ENCODE results near the gene AOPEP.

AOPEP gene

DNA sequence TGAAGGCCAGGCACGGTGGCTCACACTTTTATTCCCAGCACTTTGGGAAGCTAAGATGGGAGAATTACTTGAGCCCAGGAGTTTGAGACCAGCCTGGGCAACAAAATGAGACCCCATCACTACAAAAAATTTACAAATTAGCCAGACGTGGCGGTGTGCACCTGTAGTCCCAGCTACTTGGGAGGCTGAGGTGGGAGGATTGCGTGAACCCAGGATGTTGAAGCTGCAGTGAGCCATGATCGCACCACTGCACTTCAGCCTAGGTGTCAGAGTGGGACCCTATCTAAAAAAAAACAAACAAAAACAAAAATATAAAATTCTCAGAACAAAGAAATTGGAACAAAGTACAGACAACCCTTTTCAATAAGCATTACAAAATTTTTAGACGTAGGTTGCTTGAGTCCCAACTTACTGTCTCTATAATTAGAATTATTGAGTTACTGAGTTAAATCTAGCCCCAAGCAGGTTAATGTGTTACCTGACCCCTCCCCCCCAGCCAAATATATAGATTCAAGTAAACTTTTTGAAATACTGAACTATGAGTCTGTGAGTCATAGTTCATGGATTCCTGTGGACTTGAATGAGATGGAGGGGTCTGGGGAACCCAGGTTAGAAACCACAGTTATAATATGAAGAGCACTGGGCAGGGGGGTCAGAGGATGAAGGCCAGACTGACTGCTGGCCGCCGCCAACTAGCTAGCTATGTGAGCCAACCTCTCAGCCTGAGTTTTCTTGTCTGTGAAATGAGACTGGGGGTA, 173.1 kb downstream of the AOPEP start:
- DNase-seq (ENCODE audit: low spot score): no peak

DNA sequence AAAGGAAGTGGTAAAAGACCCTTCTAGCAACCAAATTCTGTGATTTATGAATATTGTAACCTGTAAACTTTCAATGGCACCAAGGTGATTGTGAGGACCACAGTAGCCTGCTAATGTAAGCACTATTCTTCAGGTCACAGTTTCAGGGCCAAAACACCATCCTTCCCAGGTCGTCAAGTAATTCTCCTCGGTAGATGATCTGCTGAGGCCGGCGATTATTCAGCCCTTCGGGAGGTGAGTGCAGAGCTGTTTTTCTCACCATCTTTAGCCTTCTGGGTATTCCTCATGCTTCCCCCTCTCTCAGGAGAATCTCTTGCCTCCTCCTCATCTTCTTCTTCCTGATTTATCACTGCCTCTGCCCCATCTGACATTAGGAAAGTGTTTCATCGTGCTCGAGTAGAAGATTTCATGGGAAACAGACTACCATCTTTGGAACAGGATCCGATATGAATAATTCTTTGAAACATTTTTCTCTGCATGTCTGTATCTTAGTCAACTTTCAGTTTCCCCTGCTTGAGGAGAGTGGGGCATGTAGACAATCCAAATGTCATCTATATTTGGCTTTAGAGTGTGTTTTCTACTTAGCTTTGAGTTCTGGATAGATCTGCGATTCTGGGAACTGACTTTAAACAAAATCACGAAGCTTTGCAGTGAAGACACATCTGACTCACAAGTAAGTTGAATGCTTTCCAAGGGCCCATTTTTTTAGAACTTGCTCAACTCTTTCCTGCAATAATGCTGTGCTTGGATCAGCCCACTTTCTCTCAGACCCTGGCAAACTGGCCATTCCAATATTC, 173.9 kb downstream of the AOPEP start:
- no peak for DNase-seq (ENCODE audit: low spot score)

DNA sequence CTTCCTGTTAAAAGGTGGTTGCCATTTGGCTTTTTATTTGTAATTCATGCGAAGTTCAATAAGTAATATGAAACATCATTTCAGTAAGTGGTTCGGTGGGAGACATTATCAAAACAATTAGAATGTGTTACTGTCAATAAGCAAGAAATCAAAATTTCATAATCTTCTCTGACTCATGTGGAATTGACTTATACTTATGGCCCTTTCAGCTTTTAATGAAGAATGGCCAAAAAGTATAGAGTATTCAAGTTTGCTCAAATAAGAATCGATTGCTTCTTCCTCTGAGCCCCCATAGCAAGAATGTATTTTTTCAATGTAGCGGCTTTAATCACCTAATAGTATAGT, 174.5 kb downstream of the AOPEP start:
- DNase-seq (ENCODE audit: low spot score): no peak

DNA sequence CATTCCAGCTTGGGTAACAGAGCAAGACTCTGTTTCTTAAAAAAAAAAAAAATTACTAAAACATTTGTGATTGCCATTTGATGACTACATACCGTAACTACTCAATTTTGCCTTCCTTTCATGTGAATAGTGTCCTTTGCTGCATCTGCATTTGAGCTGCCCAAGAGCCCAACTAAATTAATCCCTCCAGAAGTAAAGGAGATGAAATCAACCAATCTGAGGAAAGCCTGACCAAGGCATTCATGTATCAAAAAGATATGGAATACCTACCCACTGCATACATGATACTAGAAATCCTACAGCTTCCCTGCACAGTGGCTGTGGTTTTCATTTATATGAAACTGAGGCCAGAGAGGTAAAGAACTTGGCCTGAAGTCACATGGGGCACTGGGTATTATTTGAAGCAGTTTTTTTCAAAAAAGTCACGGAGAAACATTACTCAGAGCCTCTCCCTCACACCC, 177.5 kb downstream of the AOPEP start:
- no peak for DNase-seq (ENCODE audit: low spot score)

DNA sequence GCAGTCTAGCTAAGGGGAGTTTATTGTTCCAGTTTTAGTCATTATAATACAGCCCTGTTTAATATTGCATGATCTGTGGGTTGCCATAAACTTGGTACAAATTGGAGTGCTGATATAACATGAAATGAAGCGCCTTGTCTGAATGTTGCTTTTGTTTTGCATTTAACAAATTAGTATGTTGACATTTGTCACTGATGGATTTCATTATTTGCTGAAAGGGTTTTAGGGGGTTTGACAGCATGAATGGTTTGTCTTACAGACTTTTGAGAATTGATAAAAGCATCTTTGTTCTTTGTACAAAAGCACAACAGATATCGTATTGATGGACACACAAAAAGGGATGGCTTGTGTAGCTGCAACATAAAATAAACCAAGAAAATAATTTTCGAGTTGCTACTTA, 178.3 kb downstream of the AOPEP start:
- DNase-seq (ENCODE audit: low spot score): no peak

DNA sequence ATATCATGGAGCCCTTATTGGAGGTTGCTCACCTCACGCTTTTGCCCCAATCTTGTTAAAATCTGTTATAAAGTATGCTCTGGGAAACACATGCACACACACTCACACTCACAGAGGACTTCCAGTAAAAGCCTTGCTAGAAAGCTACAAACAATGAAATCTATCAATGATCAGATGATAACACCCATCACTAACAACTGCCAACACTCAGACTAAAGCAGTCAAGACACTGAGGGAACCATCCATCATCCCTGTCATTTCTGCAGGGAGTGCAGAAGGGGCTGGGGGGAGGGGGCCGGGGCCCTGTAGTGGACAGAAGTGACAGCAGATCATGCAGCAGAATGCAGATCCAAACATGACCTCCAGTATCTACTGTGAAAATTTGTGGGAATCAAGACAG, 179.1 kb downstream of the AOPEP start:
- no peak for DNase-seq (ENCODE audit: low spot score)

DNA sequence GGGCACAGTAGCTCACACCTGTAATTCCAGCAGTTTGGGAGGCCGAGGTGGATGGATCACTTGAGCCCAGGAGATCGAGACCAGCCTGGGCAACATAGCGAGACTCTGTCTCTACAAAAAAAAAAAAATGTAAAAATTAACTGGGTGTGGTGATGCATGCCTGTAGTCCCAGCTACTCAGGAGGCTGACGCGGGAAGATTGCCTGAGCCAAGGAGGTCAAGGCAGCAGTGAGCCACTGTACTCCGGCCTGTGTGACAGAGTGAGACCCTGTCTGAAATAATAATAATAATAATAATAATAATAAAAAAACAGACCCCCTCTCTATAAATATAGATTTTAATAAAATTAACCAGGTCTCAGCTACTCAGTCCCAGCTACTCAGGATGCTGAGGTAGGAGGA, 179.7 kb downstream of the AOPEP start:
- no peak for DNase-seq (ENCODE audit: low spot score)

DNA sequence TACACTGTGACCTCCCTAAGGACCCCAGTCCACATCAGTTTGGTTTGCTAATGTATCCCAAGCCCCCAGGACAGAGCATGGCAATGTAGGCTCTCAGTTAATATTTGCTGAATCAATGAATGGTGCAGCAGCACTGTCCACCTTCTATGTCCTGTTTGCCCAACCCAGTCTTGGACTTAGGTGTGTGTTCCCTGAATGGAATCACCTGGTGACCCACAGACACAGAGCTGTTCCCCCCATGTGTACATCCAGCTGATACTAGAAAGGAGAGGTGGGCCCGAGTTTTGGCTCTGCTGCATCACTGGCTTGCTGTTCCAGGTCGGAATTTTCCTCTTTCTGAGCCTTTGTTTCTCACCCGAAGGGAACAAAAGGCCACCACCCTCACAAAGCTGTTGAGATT, 180.2 kb downstream of the AOPEP start:
- no peak for DNase-seq (ENCODE audit: low spot score)

DNA sequence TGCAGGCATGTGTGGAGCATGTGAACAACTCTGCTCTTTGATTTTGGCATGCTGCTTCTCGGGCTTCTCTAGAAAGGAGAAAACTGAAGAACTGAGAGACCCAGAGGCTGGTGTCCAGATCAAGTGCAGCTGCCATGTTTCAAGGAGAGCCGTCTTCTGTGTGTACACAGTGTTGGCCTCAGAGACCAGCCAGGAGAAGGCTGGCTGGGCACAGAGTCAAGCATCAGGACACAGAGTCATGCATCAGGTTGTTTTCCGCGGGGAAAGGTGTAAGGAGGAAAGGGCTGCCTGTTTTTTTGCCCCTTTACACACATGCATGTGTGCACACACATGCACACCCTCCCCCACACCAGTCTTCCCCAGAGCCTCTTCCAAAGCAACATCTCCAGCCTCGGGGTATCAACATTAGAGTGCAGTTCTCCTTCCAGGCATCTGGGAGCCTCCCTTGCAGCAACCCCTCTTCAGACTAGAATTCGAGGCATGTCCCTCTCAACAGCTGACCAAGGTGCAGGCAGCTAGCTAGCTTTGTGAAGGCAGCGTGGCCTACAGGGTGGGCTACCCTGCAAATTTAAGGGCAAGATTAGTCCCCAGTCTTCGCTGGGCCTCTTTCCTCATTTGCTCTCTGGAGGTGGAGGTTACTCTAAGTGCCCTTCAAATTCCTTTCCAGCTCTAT, 180.9 kb downstream of the AOPEP start:
- DNase-seq (ENCODE audit: low spot score): no peak

DNA sequence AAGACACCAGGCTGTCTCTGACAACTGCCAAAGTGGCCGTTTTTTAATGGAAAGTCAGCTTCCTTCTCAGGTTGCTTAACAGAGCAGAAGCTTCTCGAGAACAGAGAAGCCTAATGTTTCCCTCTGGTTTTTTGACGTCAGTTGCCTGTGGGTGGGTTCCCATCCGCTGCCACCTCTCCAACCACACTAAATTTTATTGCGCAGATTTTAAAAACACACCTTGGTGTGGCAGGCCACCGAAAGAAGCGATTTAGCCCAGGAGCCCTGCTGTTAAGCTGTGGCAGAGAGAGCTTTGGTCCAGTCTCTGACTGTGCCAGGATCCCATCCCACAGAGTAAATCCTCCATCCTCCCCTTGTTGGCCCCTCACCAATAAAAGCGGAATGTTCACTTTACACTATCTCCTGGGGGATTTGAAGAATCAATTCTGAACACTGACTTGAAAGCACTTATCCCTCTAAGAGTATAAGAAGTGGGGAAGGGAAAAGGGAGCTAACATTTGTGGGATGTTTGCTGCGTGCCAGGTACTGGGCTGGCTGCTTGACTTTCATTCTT, 181.6 kb downstream of the AOPEP start:
- no peak for DNase-seq (ENCODE audit: low spot score)

DNA sequence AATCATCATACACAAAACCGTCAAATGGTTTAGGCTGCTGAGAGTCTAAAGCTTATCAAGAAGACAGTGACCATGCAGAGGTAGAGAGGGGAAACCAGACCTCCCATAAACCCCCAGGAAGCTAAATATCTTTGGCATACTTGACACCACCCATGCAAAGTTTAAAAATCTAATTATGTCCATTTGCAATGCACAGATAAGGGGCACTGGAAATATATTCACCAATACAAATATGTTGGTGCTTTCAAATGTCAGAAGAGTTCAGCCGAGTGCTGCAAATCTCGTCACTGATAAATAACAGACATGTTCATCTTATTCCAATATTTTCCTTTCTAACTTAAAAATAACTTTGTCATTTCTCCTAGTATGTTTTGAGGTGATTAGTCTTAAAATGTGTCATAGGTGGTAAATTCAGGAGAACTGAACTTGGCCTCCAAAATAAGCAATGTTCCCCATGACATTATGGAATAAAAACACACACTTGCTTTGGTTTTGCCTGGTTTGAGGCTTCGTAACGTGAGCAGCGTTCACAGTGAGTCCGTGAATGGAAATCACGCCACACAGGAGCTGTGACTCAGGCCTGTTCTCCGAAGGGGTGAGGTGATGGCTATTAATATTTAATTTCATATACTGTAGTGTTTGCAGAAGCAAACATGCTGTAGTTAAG, 182.2 kb downstream of the AOPEP start:
- no peak for DNase-seq (ENCODE audit: low spot score)

DNA sequence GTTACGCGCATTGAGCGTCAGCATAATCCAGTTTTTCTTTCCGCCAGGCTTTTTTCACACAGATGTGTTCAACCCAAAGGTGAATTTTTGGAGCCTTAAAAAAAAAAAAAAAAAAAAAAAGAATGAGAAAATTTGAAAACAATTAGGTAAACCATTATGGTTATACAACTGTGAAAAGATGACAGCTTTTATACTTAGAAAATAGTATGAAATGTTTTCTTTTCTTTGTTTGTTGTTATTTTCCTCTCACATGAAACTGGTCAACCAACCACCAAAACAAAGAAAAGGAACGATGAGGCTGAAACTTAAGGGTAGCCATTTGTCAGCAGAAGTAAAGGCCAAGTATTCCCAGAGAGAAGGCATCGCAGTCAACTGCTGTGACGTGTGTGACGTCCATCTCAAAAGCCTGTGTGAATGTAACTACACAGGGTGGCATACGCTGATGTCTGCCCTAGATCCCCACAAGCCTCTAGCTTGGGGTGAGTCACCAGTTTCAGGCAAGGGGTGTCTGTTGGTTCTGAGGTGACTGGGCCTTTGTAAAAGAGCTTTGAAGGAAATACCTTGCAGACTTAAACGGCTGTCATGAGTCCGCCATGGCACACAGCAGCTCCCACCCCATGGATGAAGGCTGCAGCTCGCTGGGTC, 182.9 kb downstream of the AOPEP start:
- DNase-seq (ENCODE audit: low spot score): no peak

DNA sequence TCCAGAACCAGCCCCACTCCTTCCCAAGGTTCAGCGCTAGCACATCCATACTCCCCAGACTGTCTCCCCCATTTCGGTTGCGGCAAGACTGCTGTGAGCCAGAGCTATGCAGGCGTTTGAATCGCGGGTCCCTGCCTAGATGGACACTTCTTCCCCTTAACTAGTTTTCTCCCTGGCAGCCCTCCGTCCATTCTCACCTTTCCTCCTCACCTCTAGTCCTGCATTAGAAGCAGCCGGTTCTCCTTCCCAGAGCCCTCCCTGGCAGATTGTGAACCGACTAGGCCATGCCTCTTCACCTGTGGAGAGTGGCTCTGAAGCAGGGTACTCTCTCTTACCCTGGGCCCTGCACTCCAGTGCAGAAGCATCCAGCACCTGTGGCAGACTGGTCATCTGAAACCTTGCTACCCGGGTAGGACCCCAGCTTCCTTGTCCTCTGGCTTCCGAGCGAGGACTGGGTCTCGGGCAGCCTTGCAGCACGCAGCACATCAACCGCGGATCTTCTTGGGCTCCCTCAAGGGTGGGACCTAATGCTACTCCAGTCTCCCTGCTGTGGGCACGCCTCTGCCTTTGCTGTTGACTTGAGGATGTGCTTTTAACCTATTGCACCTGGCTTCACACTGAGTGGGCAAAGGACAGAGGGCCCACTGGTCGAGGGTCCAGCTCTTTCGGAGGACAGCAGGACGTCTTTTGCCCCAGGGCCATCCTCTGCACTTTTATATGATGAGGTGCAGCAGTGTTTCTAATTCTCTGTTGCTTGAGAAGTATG, 183.6 kb downstream of the AOPEP start:
- no peak for DNase-seq (ENCODE audit: low spot score)

DNA sequence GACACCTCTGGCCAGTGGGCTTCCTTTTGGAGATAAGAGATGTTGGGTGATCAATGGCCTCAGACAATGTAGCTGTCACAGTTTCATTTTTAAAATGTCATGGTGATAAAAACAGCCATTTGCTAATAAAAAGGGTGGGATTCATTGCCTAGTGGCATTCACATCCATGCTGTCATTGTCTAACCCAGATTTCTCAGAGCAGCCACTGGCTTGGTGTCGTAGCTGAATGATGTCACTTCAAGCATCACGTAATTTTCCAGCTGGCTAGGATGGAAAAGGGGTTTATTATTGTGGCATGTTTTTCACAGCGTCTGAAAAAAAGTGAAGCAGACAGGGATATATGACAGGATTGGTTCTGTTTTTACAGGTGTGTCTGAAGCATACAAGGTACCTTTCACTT, 184.7 kb downstream of the AOPEP start:
- DNase-seq (ENCODE audit: low spot score): no peak

DNA sequence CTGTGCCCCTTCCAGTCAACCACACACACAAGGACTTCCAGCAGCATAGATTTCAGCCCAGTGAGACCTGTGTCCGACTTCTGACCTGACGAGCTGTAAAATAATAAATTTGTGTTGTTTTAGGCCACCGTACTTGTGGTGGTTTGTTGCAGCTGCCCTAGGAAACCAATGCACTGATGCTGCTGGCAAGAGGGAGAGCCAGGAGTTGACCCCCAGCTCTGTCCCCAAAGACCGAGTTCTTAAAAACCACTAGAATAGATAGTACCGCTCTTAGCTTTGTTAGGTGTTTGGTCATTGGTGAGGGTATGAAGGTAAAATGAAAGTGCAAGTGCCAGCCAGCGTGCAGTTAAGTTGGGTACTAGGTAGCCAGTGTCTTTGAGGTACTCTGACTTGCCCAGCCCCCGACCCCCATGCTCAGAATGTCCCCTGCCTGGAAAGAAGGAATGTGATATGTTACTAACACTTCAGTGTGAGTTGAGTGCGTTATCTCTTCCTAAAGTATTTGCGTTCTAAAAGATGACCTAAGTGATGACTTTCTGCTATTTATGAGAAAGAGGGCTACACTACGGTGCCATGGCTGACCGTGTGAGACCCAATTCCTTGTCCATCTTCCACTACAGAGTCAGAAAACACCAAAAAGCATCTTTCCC, 185.6 kb downstream of the AOPEP start:
- no peak for DNase-seq (ENCODE audit: low spot score)

DNA sequence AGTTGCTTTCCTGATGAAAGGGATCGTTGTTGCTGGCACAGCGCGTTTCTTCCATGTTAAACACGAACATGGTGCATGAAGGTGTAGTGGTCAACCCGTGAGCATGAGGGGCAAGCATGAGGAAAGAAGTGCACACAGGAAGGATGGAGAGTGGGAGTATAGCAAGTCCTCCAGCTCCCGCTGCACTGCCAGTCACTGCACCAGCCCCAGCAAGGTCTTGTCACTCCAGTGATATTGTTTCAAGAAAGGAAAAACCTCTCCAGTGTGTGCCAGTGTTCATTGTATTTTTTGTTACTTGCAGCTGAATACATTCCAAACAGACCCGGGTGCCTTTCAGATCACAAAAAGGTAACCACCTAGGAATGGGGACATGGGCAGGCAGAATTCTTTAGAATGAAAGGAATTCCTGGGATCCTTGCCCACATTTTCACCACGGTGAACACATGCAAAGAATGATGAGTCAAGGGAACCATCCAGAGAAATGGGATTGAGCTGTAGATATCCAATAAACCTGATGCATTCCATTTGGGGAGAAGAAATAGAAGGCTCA, 186.3 kb downstream of the AOPEP start:
- no peak for DNase-seq (ENCODE audit: low spot score)

DNA sequence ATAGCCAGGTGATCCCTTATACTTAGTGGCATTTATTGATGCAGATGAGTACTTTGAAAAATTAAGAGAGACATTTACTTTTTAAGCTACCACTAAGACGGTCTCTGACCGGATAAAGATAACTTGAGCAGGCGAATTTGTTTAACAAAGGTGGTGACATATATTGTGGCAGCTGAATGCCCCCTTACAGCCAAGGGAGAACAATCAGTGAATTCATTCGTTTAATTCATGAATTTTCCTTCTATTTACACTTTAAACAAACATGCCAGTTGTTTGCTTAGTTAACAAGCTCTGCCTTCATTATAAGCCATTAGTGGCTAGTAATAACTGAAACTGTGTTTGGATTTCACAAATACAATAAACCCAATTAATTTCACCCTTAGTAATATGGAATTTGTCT, 187.1 kb downstream of the AOPEP start:
- DNase-seq (ENCODE audit: low spot score): no peak

DNA sequence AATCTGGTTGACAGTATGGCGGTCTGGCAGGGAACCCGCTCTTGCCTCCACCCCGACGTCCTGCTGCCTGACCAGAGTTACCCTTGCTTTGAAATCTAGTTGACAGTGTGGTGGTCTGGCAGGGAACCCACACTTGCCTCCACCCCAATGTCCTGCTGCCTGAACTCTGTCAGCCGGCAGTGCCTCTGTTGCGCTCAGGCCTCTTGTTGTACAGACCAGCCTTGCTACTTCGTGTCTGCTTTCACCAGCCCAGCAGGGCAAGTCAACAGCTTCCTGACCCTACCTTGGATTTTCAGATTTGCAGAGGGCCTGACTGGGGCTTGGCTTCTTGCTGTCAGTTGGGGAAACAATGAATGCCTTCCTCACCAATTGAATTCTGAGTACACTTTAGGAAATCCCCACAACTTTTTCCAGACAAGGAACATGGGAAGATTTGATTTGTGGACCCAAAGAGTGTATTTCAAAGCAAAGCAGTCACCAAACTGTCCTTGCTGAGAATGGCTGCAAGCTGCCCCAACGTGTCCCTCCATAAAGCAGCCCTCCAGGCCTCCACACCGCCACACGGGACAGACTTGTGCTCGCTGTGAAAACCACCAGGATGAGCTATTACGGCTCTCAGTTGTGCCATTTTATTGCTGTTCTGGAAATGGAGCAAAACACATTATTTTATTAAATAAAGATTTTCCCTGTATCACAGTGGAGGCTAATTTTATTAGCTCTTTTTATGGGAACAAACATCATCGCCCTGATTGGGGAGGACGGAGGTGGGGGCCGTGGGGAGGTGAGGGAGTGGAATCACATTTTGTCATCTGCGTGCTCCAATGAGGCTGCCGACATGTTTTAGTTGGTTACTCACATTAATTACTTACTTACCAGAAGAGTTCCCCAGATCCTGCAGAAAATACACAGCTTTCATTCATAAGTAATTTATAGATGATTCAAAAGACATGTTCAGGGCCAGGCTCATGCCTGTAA, 189.3 kb downstream of the AOPEP start:
- no peak for DNase-seq (ENCODE audit: low spot score)

DNA sequence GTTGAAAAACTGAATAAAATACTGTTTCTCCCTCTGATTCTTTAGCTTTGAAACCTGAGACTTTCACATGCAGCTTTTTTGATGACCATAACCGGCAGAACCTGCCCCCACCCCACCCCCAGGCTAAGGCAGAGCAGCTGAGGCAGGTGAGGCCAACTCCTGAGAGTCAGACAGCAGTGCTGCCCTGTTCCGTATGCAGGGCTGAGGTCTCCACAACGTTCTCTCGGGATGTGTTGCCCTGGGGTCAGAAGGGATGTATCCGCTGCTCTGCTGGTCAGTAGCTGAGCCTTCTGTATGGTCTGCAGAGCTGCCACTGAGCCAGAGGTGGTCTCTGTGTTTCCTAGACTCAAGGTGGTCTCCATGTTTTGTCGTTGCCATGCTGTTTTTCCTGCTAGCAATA, 190.5 kb downstream of the AOPEP start:
- no peak for DNase-seq (ENCODE audit: low spot score)

Data from germinal center (tissue), 1 donor.